ENCODE data around the gene SLC9C1.

DNA sequence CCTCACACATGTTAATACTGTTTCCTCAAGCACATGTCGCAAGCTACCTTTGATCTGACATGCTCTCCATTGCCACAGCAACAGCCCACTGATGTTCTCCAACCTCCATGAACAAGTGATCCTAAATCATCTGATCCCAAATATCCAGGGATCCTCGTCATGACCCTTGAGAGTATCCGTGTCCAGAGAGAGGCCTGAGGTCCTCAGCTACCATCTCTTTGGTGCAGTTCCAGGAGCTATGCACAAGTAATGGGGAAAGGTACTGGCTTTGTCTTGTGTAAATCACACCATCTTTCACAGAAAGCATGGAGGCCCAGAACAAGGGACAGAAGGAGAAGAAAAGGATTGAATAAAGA is 163.4 kb downstream of the SLC9C1 start:
- TF ChIP-seq CTCF (conservative IDR thresholded peaks at IDR 0.05; ENCODE audit: low read depth, low read length): no peak
- no peak for TF ChIP-seq MAFK (IDR thresholded peaks at IDR 0.05; ENCODE audit: low read depth, low read length)

Measured in IMR-90 (cell line).